ENCODE results near the gene USB1.

GRCh38 chr16:57960826-57961472, 40.3 kb upstream of the USB1 start:
- TF ChIP-seq CTCF (IDR thresholded peaks at IDR 0.05), result no peak
- no peak for TF ChIP-seq POLR2AphosphoS5 (IDR thresholded peaks at IDR 0.05)
- TF ChIP-seq POLR2A (IDR thresholded peaks at IDR 0.05; ENCODE audit: low read depth), result no peak
